Endodermal cell (in vitro differentiated cells): ENCODE data around the gene MISP3. TPM values are rescaled to one million over a fixed set of nuclear protein-coding genes. Genes with fewer than 3 reads are reported as not detected.

Experiments
- DNase-seq: peaks from one replicate; pipeline ENCODE4 v3.0.0-alpha.2; 2017
- H3K27ac ChIP-seq: 2 replicates; pipeline ENCODE4 v1.5.1; 2013; ENCODE audit warnings: mild to moderate bottlenecking, low read depth, low read length, moderate library complexity
- H3K27me3 ChIP-seq: 2 replicates; pipeline ENCODE4 v1.6.1; 2013; ENCODE audit warnings: mild to moderate bottlenecking, low read length, moderate library complexity; ENCODE audit not compliant: insufficient read depth, control insufficient read depth, poor library complexity, severe bottlenecking
- H3K36me3 ChIP-seq: 2 replicates; pipeline ENCODE4 v1.7.0; 2013; ENCODE audit warnings: mild to moderate bottlenecking, low read length, moderate library complexity; ENCODE audit not compliant: control insufficient read depth, insufficient read depth
- H3K4me1 ChIP-seq: one replicate; pipeline ENCODE4 v1.7.0; 2013; ENCODE audit warnings: low read length; ENCODE audit not compliant: control insufficient read depth, insufficient read depth
- H3K4me3 ChIP-seq: 2 replicates; pipeline ENCODE4 v1.5.1; 2013; ENCODE audit warnings: mild to moderate bottlenecking, low read length, moderate library complexity
- H3K9ac ChIP-seq: 2 replicates; pipeline ENCODE4 v1.6.1; 2013; ENCODE audit warnings: mild to moderate bottlenecking, low read length, moderate library complexity; ENCODE audit not compliant: poor library complexity, severe bottlenecking; ENCODE audit errors: extremely low read depth
- H3K9me3 ChIP-seq: 2 replicates; pipeline ENCODE4 v1.6.1; 2013; ENCODE audit warnings: mild to moderate bottlenecking, low read length, moderate library complexity; ENCODE audit not compliant: control insufficient read depth
- H3K27ac Mint-ChIP-seq: 2 replicates; pipeline ENCODE4 v1.8.0; 2020; ENCODE audit warnings: mixed read lengths
- H3K27me3 Mint-ChIP-seq: 2 replicates; pipeline ENCODE4 v1.8.0; 2021; ENCODE audit warnings: mild to moderate bottlenecking, mixed read lengths; ENCODE audit not compliant: insufficient read depth
- H3K36me3 Mint-ChIP-seq: 2 replicates; pipeline ENCODE4 v1.8.0; 2020; ENCODE audit warnings: low read depth, mixed read lengths
- H3K4me1 Mint-ChIP-seq: 2 replicates; pipeline ENCODE4 v1.8.0; 2020; ENCODE audit warnings: mixed read lengths
- H3K4me3 Mint-ChIP-seq: 2 replicates; pipeline ENCODE4 v1.8.0; 2020; ENCODE audit warnings: mild to moderate bottlenecking, moderate library complexity, mixed read lengths
- H3K9me3 Mint-ChIP-seq: 2 replicates; pipeline ENCODE4 v1.8.0; 2020; ENCODE audit warnings: mild to moderate bottlenecking, mixed read lengths
- CTCF ChIP-seq: fragments of 200-600 bp; sonication (generic); conservative IDR thresholded peaks from 2 replicates; pipeline ENCODE4 v1.5.0; 2021; ENCODE audit warnings: antibody characterized with exemption, mild to moderate bottlenecking
- WGBS, 2 experiments: methylation state at CpG; one replicate each; pipeline versions ENCODE4 v1.1.5 to v1.1.7; 2013; ENCODE audit warnings: missing lambda C conversion rate in 2 of 2, mixed read lengths in 1 of 2; ENCODE audit not compliant: insufficient coverage in 1 of 2, insufficient read length in 1 of 2; 5-methylcytosine and 5-hydroxymethylcytosine counted together
- total RNA-seq, 2 donors: library from RNA; stranded (reverse); fragmentation: NEBNext Ultra II Directional in 1 of 2; extraction: Animal tissue kit (Norgen Biotek cat#: 25700) in 1 of 2; gene quantifications; 2 replicates in 1 of 2; 3 replicates in 1 of 2; pipeline ENCODE4 v1.2.1, GENCODE V29; 2021

MISP3 gene
- total RNA-seq, 2 donors from 2014 or later: 0.73 to 1.4 TPM

- Mint-ChIP-seq H3K27me3 (no peaks in the 10 kb centered on the region), H3K4me1 (peaks cover 14% of the 10 kb centered on the region), H3K9me3 (no peaks in the 10 kb centered on the region), H3K27ac (no peak overlapping the region), H3K36me3 (no peaks in the 10 kb centered on the region), H3K4me3 (no peak overlapping the region)
- Histone ChIP-seq H3K9ac (no peak overlapping the region), H3K4me1 (peaks cover 12% of the 10 kb centered on the region), H3K36me3 (no peaks in the 10 kb centered on the region), H3K9me3 (no peaks in the 10 kb centered on the region), H3K27me3 (no peaks in the 10 kb centered on the region), H3K4me3 (no peak overlapping the region), H3K27ac (no peak overlapping the region)
- no peak for DNase-seq
- no peak for TF ChIP-seq CTCF
- WGBS, 2 experiments: 87 to 88% methylated on average over 7 to 12 of the region's 12 CpGs
Observed at GRCh38 chr19:14112051-14112808, 39.6 kb downstream of the MISP3 start.

GRCh38 chr19:14112809-14113385 is 40.3 kb downstream of the MISP3 start:
- H3K4me1 Mint-ChIP-seq: peaks cover 14% of the 10 kb centered on the region
- Histone ChIP-seq H3K9ac (no peak overlapping the region), H3K27me3 (no peaks in the 10 kb centered on the region), H3K36me3 (no peaks in the 10 kb centered on the region), H3K27ac (no peak overlapping the region), H3K4me3 (no peak overlapping the region), H3K9me3 (no peaks in the 10 kb centered on the region), H3K4me1 (peaks cover 12% of the 10 kb centered on the region)
- H3K27me3 Mint-ChIP-seq: no peaks in the 10 kb centered on the region
- no peak for TF ChIP-seq CTCF
- peak overlapping the region; percentile 58 for H3K27ac Mint-ChIP-seq
- WGBS, 2 experiments: 58 to 77% methylated on average over 9 to 12 of the region's 12 CpGs
- no peak overlapping the region for H3K4me3 Mint-ChIP-seq
- no peaks in the 10 kb centered on the region for H3K9me3 Mint-ChIP-seq
- H3K36me3 Mint-ChIP-seq: no peaks in the 10 kb centered on the region
- no peak for DNase-seq

GRCh38 chr19:14113762-14114414 is 41.3 kb downstream of the MISP3 start:
- H3K9me3 ChIP-seq: no peaks in the 10 kb centered on the region
- H3K27me3 ChIP-seq: no peaks in the 10 kb centered on the region
- no peaks in the 10 kb centered on the region for H3K36me3 ChIP-seq
- H3K9me3 Mint-ChIP-seq: no peaks in the 10 kb centered on the region
- 62 to 91% methylated on average over 2 to 18 of the region's 18 CpGs for WGBS, 2 experiments
- H3K9ac ChIP-seq: no peak overlapping the region
- no peak overlapping the region for H3K4me3 ChIP-seq
- H3K27me3 Mint-ChIP-seq: no peaks in the 10 kb centered on the region
- DNase-seq: peak; percentile 71
- no peak overlapping the region for H3K27ac ChIP-seq
- H3K4me3 Mint-ChIP-seq: no peak overlapping the region
- no peaks in the 10 kb centered on the region for H3K36me3 Mint-ChIP-seq
- no peak overlapping the region for H3K27ac Mint-ChIP-seq
- H3K4me1 Mint-ChIP-seq: peaks cover 19% of the 10 kb centered on the region
- TF ChIP-seq CTCF: peak; percentile 64
- H3K4me1 ChIP-seq: peaks cover 12% of the 10 kb centered on the region
